ENCODE results near the gene SNED1. TPM values are rescaled to one million over a fixed set of nuclear protein-coding genes. Genes with fewer than 3 reads are reported as not detected.

SNED1 gene
- total RNA-seq, 2 donors from 2014 or later: 4.6 TPM

- TF ChIP-seq CTCF (IDR thresholded peaks at IDR 0.05): no peak
- Histone ChIP-seq H3K27me3 (no peaks in the 10 kb centered on the region), H3K27ac (no peak overlapping the region), H3K9me3 (no peaks in the 10 kb centered on the region), H3K36me3 (no peaks in the 10 kb centered on the region), H3K4me1 (no peaks in the 10 kb centered on the region), H3K9ac (ENCODE audit: low read depth in 2 of 2, low read length in 2 of 2) (no peak overlapping the region), H3K4me3 (no peak overlapping the region)
- no peak for DNase-seq
- intact Hi-C loops (cut with DNase I): no loop called here
These were observed 139.1 kb downstream of the SNED1 start for GRCh38 chr2:241137276-241138190.

GRCh38 chr2:241138471-241138870 lies 140.1 kb downstream of the SNED1 start:
- Histone ChIP-seq H3K4me3 (no peak overlapping the region), H3K9me3 (no peaks in the 10 kb centered on the region), H3K27me3 (no peaks in the 10 kb centered on the region), H3K36me3 (no peaks in the 10 kb centered on the region), H3K4me1 (no peaks in the 10 kb centered on the region), H3K9ac (ENCODE audit: low read depth in 2 of 2, low read length in 2 of 2) (no peak overlapping the region), H3K27ac (no peak overlapping the region)
- TF ChIP-seq CTCF (IDR thresholded peaks at IDR 0.05): no peak
- intact Hi-C loops (cut with DNase I): no loop called here
- DNase-seq: no peak

- Histone ChIP-seq H3K4me1 (no peaks in the 10 kb centered on the region), H3K9ac (ENCODE audit: low read depth in 2 of 2, low read length in 2 of 2) (no peak overlapping the region), H3K27me3 (no peaks in the 10 kb centered on the region), H3K27ac (no peak overlapping the region), H3K9me3 (no peaks in the 10 kb centered on the region), H3K36me3 (no peaks in the 10 kb centered on the region), H3K4me3 (no peak overlapping the region)
- TF ChIP-seq CTCF (IDR thresholded peaks at IDR 0.05): no peak
- intact Hi-C loops (cut with DNase I): no loop called here
- no peak for DNase-seq
These were observed 141.4 kb downstream of the SNED1 start for GRCh38 chr2:241139531-241140444.

GRCh38 chr2:241140445-241140840 lies 142.0 kb downstream of the SNED1 start:
- Histone ChIP-seq H3K4me1 (no peaks in the 10 kb centered on the region), H3K27me3 (no peaks in the 10 kb centered on the region), H3K27ac (no peak overlapping the region), H3K4me3 (no peak overlapping the region), H3K9me3 (no peaks in the 10 kb centered on the region), H3K9ac (ENCODE audit: low read depth in 2 of 2, low read length in 2 of 2) (no peak overlapping the region), H3K36me3 (no peaks in the 10 kb centered on the region)
- no peak for TF ChIP-seq CTCF (IDR thresholded peaks at IDR 0.05)
- no peak for DNase-seq
- intact Hi-C loops (cut with DNase I): no loop called here

- Histone ChIP-seq H3K4me3 (no peak overlapping the region), H3K27me3 (no peaks in the 10 kb centered on the region), H3K9me3 (no peaks in the 10 kb centered on the region), H3K36me3 (no peaks in the 10 kb centered on the region), H3K9ac (ENCODE audit: low read depth in 2 of 2, low read length in 2 of 2) (no peak overlapping the region), H3K4me1 (no peaks in the 10 kb centered on the region), H3K27ac (no peak overlapping the region)
- no peak for DNase-seq
- intact Hi-C loops (cut with DNase I): no loop called here
- TF ChIP-seq CTCF (IDR thresholded peaks at IDR 0.05): no peak
These were observed 142.9 kb downstream of the SNED1 start for GRCh38 chr2:241141214-241141770.
